D721Med (cell line): ENCODE measurements around the gene SRCAP.

Experiments
- DNase-seq: peaks from one replicate; pipeline ENCODE4 v3.0.0; 2011; ENCODE audit warnings: low spot score; ENCODE audit not compliant: insufficient read length
- FAIRE-seq: peaks from 2 replicates; lab custom pipeline; 2011; peaks lifted over from hg19 to GRCh38; lab: Jason Lieb, UNC
- CTCF ChIP-seq: IDR thresholded peaks from 2 replicates; pipeline ENCODE4 v1.5.1; 2012; ENCODE audit warnings: mild to moderate bottlenecking, control low read depth; ENCODE audit not compliant: insufficient read depth; ENCODE audit errors: missing control alignments

SRCAP gene

GRCh38 chr16:30764816-30765465, 66.0 kb downstream of the SRCAP start:
- DNase-seq = no peak
- no peak for FAIRE-seq
- TF ChIP-seq CTCF = no peak

GRCh38 chr16:30766206-30766932, 67.4 kb downstream of the SRCAP start:
- DNase-seq (no peak), FAIRE-seq (no peak)
- TF ChIP-seq CTCF = no peak

- FAIRE-seq = no peak
Observed at GRCh38 chr16:30766933-30767284, 67.9 kb downstream of the SRCAP start.

GRCh38 chr16:30767767-30768465, 68.9 kb downstream of the SRCAP start:
- no peak for DNase-seq
- no peak for TF ChIP-seq CTCF
- FAIRE-seq = no peak

More at GRCh38 chr16:30766933-30767284, 67.9 kb downstream of the SRCAP start:
- DNase-seq = no peak
- TF ChIP-seq CTCF = no peak

GRCh38 chr16:30768583-30769181, 69.7 kb downstream of the SRCAP start:
- TF ChIP-seq CTCF = no peak
- DNase-seq (no peak), FAIRE-seq (no peak)

- no peak for TF ChIP-seq CTCF
- no peak for FAIRE-seq
- no peak for DNase-seq
Observed at GRCh38 chr16:30769379-30770089, 70.6 kb downstream of the SRCAP start.
